ENCODE measurements around the gene CFDP1. TPM values are rescaled to one million over a fixed set of nuclear protein-coding genes. Genes with fewer than 3 reads are reported as not detected.

CFDP1 gene
- total and polyA plus RNA-seq, 2 of the 13 experiments (the other 11 are each of a cell fraction or from before 2014, with no cell fraction given): 78.6 to 153 TPM

GRCh38 chr16:75264999-75265910 is 168.0 kb downstream of the CFDP1 start (continued):
- TF ChIP-seq AKNA (CRISPR knock-in tag; IDR thresholded peaks at IDR 0.05; ENCODE audit: borderline replicate concordance) (no peak), SRSF1 (optimal IDR thresholded peaks at IDR 0.05; ENCODE audit: low read depth, low read length) (peak; percentile 39), ZNF572 (CRISPR knock-in tag; IDR thresholded peaks at IDR 0.05) (0 out of 2 replicates have a peak, but pooled peaks have one; percentile 30), ZNF773 (CRISPR knock-in tag; IDR thresholded peaks at IDR 0.05; ENCODE audit: borderline replicate concordance) (peak; percentile 68; the same call in 1 of the 2 replicates), ATF7 (IDR thresholded peaks at IDR 0.05) (no peak), ATF7 (CRISPR knock-in tag; IDR thresholded peaks at IDR 0.05) (peak; percentile 38; the same call in 1 of the 2 replicates), ZNF317 (CRISPR knock-in tag; IDR thresholded peaks at IDR 0.05) (0 out of 2 replicates have a peak, but pooled peaks have one; percentile 43), ZNF724P (CRISPR knock-in tag; IDR thresholded peaks at IDR 0.05; ENCODE audit: borderline replicate concordance) (peak; percentile 19; the same call in 1 of the 2 replicates), ZNF772 (CRISPR knock-in tag; IDR thresholded peaks at IDR 0.05) (no peak), ZNF576 (CRISPR knock-in tag; IDR thresholded peaks at IDR 0.05) (peak; percentile 56; the same call in 1 of the 2 replicates), THAP7 (CRISPR knock-in tag; IDR thresholded peaks at IDR 0.05) (peak; percentile 58; the same call in 1 of the 2 replicates), HDAC1 (CRISPR knock-in tag; IDR thresholded peaks at IDR 0.05) (peak; percentile 12; the same call in 1 of the 2 replicates), ZNF768 (CRISPR knock-in tag; IDR thresholded peaks at IDR 0.05) (peak; percentile 62), ZMYM4 (CRISPR knock-in tag; IDR thresholded peaks at IDR 0.05) (0 out of 2 replicates have a peak, but pooled peaks have one; percentile 10), RARA (CRISPR knock-in tag; IDR thresholded peaks at IDR 0.05) (0 out of 2 replicates have a peak, but pooled peaks have one; percentile 18), GTF3A (CRISPR knock-in tag; conservative IDR thresholded peaks at IDR 0.05) (no peak), ZMAT3 (CRISPR knock-in tag; conservative IDR thresholded peaks at IDR 0.05) (peak; percentile 47), PHF8 (CRISPR knock-in tag; IDR thresholded peaks at IDR 0.05) (0 out of 2 replicates have a peak, but pooled peaks have one; percentile 56), PATZ1 (CRISPR knock-in tag; IDR thresholded peaks at IDR 0.05) (no peak; the same call in none of the 2 replicates), KAT7 (CRISPR knock-in tag; IDR thresholded peaks at IDR 0.05; ENCODE audit: borderline replicate concordance) (peak; percentile 81; the same call in 1 of the 2 replicates)

Measured in HepG2 (cell line).